Gastrocnemius medialis (tissue), 4 donors: ENCODE measurements around the gene PECR.

ENCODE experiments used
- POLR2A ChIP-seq, 2 donors: fragments of 450-650 bp; IDR thresholded peaks; one replicate each; pipeline ENCODE4 v1.6.1; 2017; ENCODE audit warnings: antibody characterized with exemption in 2 of 2, mild to moderate bottlenecking in 2 of 2, moderate library complexity in 2 of 2
- TF ChIP-seq, protein P1 (sequence below), 5 experiments: fragments of 450-650 bp in 3 of 5; fragments of 200-600 bp in 2 of 5; sonication (generic) in 2 of 5; IDR thresholded peaks in 4 of 5; conservative IDR thresholded peaks in 1 of 5; 1 replicate in 4 of 5; 2 replicates in 1 of 5; pipeline ENCODE4 v1.5.1; 2016 to 2019; ENCODE audit warnings: antibody characterized with exemption in 5 of 5, mild to moderate bottlenecking in 3 of 5, moderate library complexity in 3 of 5

DNA sequence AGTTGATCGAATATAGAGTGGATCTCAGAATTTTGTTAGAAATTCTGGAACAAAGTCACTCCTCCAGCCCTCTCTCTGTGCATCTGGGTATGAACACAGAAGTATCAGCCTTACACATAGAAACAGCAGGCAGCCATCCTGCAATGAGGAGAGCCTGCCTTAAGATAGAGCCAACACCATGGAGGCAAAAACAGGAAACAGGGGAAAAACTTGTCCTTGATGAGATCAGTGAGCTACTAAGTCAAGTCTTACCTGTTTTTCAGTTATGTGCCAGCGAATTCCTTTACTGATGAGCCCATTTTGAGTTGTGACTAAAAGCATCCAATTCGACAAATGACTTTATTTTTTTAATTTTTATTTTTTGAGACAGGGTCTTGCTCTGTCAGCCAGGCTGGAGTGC is 41.7 kb downstream of the PECR start:
- TF ChIP-seq, protein P1, sequence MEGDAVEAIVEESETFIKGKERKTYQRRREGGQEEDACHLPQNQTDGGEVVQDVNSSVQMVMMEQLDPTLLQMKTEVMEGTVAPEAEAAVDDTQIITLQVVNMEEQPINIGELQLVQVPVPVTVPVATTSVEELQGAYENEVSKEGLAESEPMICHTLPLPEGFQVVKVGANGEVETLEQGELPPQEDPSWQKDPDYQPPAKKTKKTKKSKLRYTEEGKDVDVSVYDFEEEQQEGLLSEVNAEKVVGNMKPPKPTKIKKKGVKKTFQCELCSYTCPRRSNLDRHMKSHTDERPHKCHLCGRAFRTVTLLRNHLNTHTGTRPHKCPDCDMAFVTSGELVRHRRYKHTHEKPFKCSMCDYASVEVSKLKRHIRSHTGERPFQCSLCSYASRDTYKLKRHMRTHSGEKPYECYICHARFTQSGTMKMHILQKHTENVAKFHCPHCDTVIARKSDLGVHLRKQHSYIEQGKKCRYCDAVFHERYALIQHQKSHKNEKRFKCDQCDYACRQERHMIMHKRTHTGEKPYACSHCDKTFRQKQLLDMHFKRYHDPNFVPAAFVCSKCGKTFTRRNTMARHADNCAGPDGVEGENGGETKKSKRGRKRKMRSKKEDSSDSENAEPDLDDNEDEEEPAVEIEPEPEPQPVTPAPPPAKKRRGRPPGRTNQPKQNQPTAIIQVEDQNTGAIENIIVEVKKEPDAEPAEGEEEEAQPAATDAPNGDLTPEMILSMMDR (IDR thresholded peaks at IDR 0.05 in 4 of 5, conservative IDR thresholded peaks at IDR 0.05 in 1 of 5): no peak
- TF ChIP-seq POLR2A (IDR thresholded peaks at IDR 0.05): no peak
